LNCaP clone FGC (cell line): ENCODE data around the gene ADGRG6.

ENCODE experiments used
- DNase-seq: peaks from one replicate; pipeline ENCODE4 v3.0.0-alpha.2; 2011; ENCODE audit warnings: low read depth
- H3K4me3 ChIP-seq: 2 replicates; pipeline ENCODE4 v1.5.1; 2011; ENCODE audit warnings: mild to moderate bottlenecking, low read depth, low read length, control low read depth
- CTCF ChIP-seq: IDR thresholded peaks from 2 replicates; pipeline ENCODE4 v1.5.1; 2012; ENCODE audit warnings: mild to moderate bottlenecking; ENCODE audit not compliant: control insufficient read depth, insufficient read depth; ENCODE audit errors: extremely low read depth

Gene ADGRG6

DNA sequence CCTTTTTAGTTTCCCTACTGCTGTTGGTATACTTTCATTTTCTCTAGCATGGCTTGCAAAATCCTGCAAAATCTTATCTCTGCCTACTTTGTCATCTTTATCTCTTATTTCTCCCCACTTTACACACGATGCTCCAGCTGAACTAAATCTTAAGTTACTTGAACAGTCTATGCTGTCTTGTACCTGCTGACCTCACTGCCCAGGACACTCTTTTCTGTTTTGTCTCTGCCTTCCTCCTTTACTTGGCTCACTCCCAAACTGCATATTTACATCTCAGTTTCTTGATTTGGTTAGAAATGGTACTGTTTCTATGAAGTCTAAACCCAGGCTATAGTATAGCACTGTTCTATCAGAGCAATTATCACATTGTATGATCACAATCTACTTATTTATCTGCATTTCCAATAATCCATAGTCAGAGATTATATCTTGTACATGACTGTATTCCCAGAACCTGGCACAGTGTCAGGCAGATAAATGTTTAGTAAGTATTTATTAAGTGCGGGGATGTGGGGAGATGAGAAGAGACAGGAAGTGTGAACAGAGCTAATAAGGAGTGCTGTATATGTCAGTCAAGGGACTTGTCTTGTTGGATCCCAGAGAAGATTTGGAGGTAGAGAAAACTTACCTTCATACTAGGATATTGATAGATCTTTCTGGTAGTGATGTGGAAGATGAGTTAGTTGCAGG lies 57.6 kb downstream of the ADGRG6 start:
- TF ChIP-seq CTCF = no peak
- DNase-seq = peak; percentile 72
- H3K4me3 ChIP-seq = no peak overlapping the region

GRCh38 chr6:142361345-142361744 lies 59.5 kb downstream of the ADGRG6 start:
- DNase-seq = no peak
- H3K4me3 ChIP-seq = no peak overlapping the region
- TF ChIP-seq CTCF = no peak

GRCh38 chr6:142361779-142362750 lies 60.3 kb downstream of the ADGRG6 start:
- TF ChIP-seq CTCF = no peak
- H3K4me3 ChIP-seq = no peak overlapping the region
- no peak for DNase-seq

DNA sequence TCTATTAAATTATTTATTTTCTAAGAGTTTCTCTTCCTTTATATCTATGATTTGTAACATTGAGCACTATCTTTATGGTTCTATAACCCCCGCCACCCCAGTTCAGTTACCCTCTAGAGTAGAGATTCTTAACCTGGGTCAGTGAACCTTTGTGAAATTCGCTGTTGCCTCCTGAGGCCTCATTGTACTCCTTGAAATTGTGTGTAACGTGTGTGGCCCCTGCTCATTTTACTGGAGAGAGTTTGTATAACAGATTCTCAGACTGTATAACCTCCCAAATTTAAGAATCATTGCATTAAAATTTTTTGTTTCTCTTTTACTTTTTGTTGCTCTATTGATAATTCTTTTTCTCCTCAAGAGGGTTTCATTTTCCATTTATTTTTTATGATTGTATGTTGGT lies 65.3 kb downstream of the ADGRG6 start:
- no peak for TF ChIP-seq CTCF
- H3K4me3 ChIP-seq = no peak overlapping the region
- DNase-seq = no peak

DNA sequence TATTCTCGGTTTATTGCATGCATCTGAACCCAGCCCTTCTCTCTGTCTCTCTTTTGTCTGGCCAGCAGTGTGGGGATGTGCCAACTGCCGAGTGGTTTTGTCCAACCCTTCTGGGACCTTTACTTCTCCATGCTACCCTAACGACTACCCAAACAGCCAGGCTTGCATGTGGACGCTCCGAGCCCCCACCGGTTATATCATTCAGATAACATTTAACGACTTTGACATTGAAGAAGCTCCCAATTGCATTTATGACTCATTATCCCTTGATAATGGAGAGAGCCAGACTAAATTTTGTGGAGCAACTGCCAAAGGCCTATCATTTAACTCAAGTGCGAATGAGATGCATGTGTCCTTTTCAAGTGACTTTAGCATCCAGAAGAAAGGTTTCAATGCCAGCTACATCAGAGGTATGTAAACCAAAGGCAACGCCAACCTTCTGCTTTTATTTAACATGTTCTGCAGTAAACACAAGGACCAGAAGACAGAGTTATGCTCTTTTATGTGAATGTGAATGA lies 65.8 kb downstream of the ADGRG6 start:
- TF ChIP-seq CTCF = no peak

GRCh38 chr6:142369266-142369665 lies 67.5 kb downstream of the ADGRG6 start:
- TF ChIP-seq CTCF = no peak
- no peak for DNase-seq
- H3K4me3 ChIP-seq = no peak overlapping the region

More for the DNA sequence above, 65.8 kb downstream of the ADGRG6 start:
- peak overlapping the region; percentile 26; the same call in 1 of the 2 replicates for H3K4me3 ChIP-seq
- DNase-seq = peak; percentile 64
